SK-N-MC (cell line): ENCODE measurements around the gene CCNF.

Experiments
- EZH2 ChIP-seq: fragments of 200-600 bp; sonication (generic); IDR thresholded peaks from one replicate; pipeline ENCODE4 v1.6.1; 2017; ENCODE audit warnings: antibody characterized with exemption
- POLR2AphosphoS5 ChIP-seq: IDR thresholded peaks from 2 replicates; pipeline ENCODE4 v1.6.1; 2012; ENCODE audit warnings: mild to moderate bottlenecking, low read depth, low read length, borderline replicate concordance

GRCh38 chr16:2477327-2477726 lies 48.1 kb downstream of the CCNF start:
- no peak for TF ChIP-seq EZH2
- no peak for TF ChIP-seq POLR2AphosphoS5
